T-helper 2 cell treated with Interferon-gamma antibody and Interleukin-4, amounts not matched to agents 5 μg/mL and 100 μg/mL, for 36 hours (primary cell): Measurements from ENCODE around the gene ADGRD1.

ENCODE experiments used
- DNase-seq: peaks from one replicate; pipeline ENCODE4 v3.0.0; 2021; ENCODE audit warnings: low spot score
- H3K27ac Mint-ChIP-seq: one replicate; pipeline ENCODE4 v1.8.0; 2021; ENCODE audit warnings: mild to moderate bottlenecking, mixed read lengths
- H3K27me3 Mint-ChIP-seq: one replicate; pipeline ENCODE4 v1.8.0; 2021; ENCODE audit warnings: low read depth, mixed read lengths
- H3K36me3 Mint-ChIP-seq: one replicate; pipeline ENCODE4 v1.8.0; 2021; ENCODE audit warnings: low read depth, mixed read lengths
- H3K4me1 Mint-ChIP-seq: one replicate; pipeline ENCODE4 v1.8.0; 2021; ENCODE audit warnings: low read depth, mixed read lengths
- H3K4me3 Mint-ChIP-seq: one replicate; pipeline ENCODE4 v1.8.0; 2022; ENCODE audit warnings: mild to moderate bottlenecking, moderate library complexity, mixed read lengths
- H3K9me3 Mint-ChIP-seq: one replicate; pipeline ENCODE4 v1.8.0; 2021; ENCODE audit warnings: mixed read lengths

ADGRD1 gene

GRCh38 chr12:131050463-131051154 lies 96.9 kb downstream of the ADGRD1 start:
- Mint-ChIP-seq H3K27me3 (peaks cover 8% of the 10 kb centered on the region), H3K4me3 (no peak overlapping the region), H3K9me3 (no peaks in the 10 kb centered on the region), H3K27ac (no peak overlapping the region), H3K36me3 (no peaks in the 10 kb centered on the region), H3K4me1 (peaks cover 4% of the 10 kb centered on the region)
- DNase-seq, result no peak

DNA sequence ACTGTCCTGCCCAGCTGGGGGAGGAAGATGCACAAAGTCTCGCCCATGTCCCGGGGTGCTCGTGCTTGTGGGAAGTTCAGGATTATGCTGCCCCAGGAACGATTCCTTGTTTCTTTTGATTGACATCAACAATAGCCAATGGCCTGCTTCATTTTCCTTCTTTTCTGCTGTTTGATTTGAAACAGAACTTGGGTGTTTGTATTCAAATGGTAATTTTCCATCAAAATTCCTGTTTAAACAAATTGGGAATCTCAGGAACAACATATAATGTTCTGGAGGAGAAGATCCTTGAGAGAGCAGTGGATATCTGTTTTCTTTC lies 97.4 kb downstream of the ADGRD1 start:
- Mint-ChIP-seq H3K27me3 (peaks cover 8% of the 10 kb centered on the region), H3K4me1 (peaks cover 4% of the 10 kb centered on the region), H3K36me3 (no peaks in the 10 kb centered on the region), H3K9me3 (no peaks in the 10 kb centered on the region), H3K27ac (no peak overlapping the region), H3K4me3 (no peak overlapping the region)
- no peak for DNase-seq

DNA sequence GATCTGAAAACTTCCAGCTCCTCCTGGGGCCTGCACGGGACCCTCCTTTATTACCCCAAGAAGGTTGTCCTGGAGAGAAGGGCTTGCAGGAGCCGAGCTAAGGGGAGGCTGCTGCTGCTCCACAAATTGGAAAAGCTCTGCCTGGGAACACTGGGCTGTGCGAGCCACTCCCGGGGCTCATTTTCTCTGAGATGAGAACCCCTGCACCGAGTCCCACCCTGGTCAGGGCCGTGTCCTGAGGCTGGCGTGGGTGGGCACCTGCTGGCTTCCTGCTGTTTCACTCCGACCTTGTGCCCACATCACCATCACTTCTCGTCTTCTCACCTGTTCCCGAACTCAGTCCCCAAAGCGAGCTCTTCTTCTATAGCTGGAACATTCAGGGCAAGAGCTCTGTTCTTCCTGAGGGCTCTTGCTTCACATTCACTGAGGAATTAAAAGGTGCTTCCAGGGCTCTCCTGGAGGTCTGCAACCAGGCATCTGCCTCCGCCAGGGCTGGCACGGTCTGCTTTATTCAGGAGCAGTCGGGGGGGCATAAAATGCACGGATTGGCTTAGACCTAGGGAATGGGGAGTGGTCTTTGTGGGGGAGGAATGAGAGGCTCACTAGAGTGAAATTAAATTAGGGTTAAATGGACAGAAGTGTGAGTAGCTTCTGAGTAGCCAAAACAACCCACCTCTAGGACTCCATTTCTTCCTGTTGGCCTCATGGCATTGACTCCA lies 98.5 kb downstream of the ADGRD1 start:
- Mint-ChIP-seq H3K27me3 (peaks cover 8% of the 10 kb centered on the region), H3K9me3 (no peaks in the 10 kb centered on the region), H3K4me1 (peaks cover 4% of the 10 kb centered on the region), H3K36me3 (no peaks in the 10 kb centered on the region), H3K4me3 (no peak overlapping the region), H3K27ac (no peak overlapping the region)
- no peak for DNase-seq

DNA sequence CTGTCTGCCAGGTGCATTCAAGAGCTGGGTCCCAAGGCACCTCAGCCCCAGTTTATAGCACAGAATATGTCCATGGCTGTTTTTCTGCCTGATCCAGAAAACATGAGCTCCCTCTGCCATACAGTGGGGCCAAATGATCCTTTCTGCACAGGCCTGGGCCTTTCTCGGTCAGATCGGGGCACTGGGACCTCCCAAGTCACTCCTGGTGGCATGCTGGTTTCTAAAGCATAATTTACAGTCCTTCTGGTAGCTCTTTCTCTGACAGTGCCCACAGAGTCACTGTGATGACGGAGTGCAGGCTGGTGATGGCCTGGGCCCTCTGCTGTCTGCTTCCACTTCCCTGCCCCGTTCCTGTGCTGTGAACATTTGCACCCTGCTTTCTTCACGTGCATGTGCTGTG lies 99.2 kb downstream of the ADGRD1 start:
- DNase-seq, result no peak
- Mint-ChIP-seq H3K36me3 (no peaks in the 10 kb centered on the region), H3K9me3 (no peaks in the 10 kb centered on the region), H3K4me3 (no peak overlapping the region), H3K4me1 (peaks cover 4% of the 10 kb centered on the region), H3K27ac (no peak overlapping the region), H3K27me3 (peaks cover 8% of the 10 kb centered on the region)

DNA sequence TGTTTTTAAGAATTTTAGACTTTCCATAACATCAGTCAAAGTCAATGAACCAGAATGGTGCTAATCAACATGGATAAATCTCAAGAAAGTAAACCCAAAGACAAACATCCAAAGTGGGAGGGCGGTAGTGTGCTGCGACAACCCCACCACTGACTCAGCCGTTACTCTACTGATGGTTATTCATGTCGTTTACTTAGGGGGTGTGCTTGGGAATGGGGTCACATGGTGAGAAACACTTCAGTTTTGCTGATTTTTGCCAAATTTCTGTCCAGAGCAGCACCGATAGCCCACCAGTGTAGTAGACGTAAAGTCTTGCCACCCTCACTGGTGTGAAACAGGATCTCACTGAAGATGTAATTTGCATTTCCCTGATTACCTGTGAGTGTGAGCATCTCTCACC lies 99.9 kb downstream of the ADGRD1 start:
- no peak overlapping the region for H3K27ac Mint-ChIP-seq
- peaks cover 8% of the 10 kb centered on the region for H3K27me3 Mint-ChIP-seq
- H3K4me1 Mint-ChIP-seq, result peaks cover 4% of the 10 kb centered on the region
- H3K36me3 Mint-ChIP-seq, result no peaks in the 10 kb centered on the region
- no peaks in the 10 kb centered on the region for H3K9me3 Mint-ChIP-seq
- H3K4me3 Mint-ChIP-seq, result no peak overlapping the region
- DNase-seq, result no peak

DNA sequence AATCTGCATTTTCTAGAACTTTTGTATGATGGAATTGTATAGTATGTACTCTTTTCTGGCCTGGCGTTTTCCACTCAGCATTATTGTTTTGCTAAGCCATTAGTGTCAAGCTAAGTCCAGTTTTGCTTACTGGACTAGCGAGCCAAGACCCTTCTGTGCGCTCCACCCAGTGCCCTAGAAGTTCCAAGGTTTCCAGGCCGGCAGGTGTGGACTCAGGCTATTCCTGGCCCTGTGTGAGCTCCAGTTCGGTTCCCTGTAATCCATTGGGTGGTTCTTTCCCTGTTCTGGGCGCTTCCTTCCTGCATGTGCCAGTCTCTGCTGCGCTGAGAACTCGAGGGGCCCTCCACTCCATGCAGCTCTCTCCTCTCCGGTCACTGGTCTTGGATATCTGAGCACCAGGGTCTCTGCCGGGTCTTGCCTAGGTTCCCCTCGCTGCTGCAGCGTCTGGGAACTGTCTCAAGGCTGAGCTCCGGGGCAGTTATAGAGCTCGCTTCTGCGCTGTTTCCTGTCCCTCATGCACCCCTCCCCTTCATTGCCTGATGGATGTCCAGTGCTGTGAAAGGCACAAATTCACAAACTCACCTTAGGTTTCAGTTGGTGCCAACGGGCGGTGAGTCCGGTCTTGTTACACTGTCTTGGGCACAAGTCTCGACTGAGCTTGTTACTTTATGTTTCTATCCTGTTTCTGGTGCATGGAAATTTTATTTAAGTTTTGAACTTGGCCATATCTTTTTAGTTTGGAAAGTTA lies 100.8 kb downstream of the ADGRD1 start:
- no peak overlapping the region for H3K27ac Mint-ChIP-seq

GRCh38 chr12:131055093-131055465 lies 101.4 kb downstream of the ADGRD1 start:
- H3K9me3 Mint-ChIP-seq, result no peaks in the 10 kb centered on the region
- DNase-seq, result no peak
- no peak overlapping the region for H3K27ac Mint-ChIP-seq
- H3K36me3 Mint-ChIP-seq, result no peaks in the 10 kb centered on the region
- peaks cover 4% of the 10 kb centered on the region for H3K4me1 Mint-ChIP-seq
- peaks cover 8% of the 10 kb centered on the region for H3K27me3 Mint-ChIP-seq
- no peak overlapping the region for H3K4me3 Mint-ChIP-seq

More for the DNA sequence above, 100.8 kb downstream of the ADGRD1 start:
- no peak for DNase-seq
- H3K27me3 Mint-ChIP-seq, result peaks cover 8% of the 10 kb centered on the region
- no peak overlapping the region for H3K4me3 Mint-ChIP-seq
- no peaks in the 10 kb centered on the region for H3K9me3 Mint-ChIP-seq
- peaks cover 4% of the 10 kb centered on the region for H3K4me1 Mint-ChIP-seq
- no peaks in the 10 kb centered on the region for H3K36me3 Mint-ChIP-seq

DNA sequence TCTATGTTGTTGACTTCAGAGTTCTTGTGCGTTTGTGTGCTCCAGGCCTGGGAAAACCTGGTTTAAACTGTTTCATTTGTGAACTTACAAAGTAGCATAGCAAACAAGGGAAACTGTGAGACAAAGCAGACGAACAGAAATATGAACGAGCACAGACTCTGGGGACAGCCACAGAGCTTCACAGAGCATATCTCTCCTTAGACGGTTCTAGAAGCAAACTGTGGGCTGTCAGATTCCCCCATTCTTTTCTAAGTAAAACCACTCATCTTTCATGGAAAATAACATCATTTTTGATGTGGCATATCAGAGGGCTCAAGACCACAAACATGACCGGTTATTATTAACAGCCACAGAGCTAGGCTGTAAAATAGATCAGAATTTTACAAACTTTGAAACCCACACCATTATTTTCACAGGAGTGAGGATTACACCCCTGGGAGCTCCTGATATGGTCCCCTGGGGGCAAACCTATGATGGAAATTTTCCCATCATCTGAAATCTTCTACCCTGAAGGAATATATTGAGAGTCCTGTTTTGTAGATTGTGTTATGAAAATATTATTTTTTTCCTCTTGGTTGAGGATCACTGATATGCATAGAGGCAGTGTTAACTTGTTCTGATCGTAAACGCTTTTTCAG lies 102.0 kb downstream of the ADGRD1 start:
- no peak for DNase-seq
- Mint-ChIP-seq H3K36me3 (no peaks in the 10 kb centered on the region), H3K9me3 (no peaks in the 10 kb centered on the region), H3K27me3 (peaks cover 8% of the 10 kb centered on the region), H3K4me1 (peaks cover 4% of the 10 kb centered on the region), H3K4me3 (no peak overlapping the region), H3K27ac (no peak overlapping the region)

DNA sequence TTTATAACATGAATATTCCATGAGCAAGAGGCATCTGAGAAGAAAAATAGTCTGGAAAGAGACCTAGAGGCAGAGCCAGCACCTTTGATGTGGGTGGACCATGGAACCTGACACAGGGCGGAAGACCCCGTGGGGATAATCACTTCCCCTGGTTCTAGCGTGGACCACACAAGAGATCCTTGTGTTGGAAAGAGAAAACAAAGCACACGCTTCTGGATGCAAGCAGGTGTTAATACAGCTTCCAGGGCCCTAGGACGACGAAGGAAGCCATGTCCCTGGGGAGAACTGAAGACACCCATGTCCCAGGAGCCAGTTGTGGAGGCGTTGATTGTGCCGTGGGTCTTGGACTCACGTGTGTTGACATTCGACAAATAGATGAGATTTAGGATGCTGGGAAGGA lies 102.9 kb downstream of the ADGRD1 start:
- Mint-ChIP-seq H3K36me3 (no peaks in the 10 kb centered on the region), H3K9me3 (no peaks in the 10 kb centered on the region), H3K4me3 (no peak overlapping the region), H3K4me1 (peaks cover 4% of the 10 kb centered on the region), H3K27me3 (peaks cover 8% of the 10 kb centered on the region), H3K27ac (no peak overlapping the region)
- DNase-seq, result no peak

GRCh38 chr12:131057211-131057721 lies 103.6 kb downstream of the ADGRD1 start:
- DNase-seq, result no peak
- no peak overlapping the region for H3K27ac Mint-ChIP-seq
- peaks cover 4% of the 10 kb centered on the region for H3K4me1 Mint-ChIP-seq
- no peaks in the 10 kb centered on the region for H3K36me3 Mint-ChIP-seq
- no peak overlapping the region for H3K4me3 Mint-ChIP-seq
- H3K9me3 Mint-ChIP-seq, result no peaks in the 10 kb centered on the region
- H3K27me3 Mint-ChIP-seq, result peaks cover 8% of the 10 kb centered on the region

DNA sequence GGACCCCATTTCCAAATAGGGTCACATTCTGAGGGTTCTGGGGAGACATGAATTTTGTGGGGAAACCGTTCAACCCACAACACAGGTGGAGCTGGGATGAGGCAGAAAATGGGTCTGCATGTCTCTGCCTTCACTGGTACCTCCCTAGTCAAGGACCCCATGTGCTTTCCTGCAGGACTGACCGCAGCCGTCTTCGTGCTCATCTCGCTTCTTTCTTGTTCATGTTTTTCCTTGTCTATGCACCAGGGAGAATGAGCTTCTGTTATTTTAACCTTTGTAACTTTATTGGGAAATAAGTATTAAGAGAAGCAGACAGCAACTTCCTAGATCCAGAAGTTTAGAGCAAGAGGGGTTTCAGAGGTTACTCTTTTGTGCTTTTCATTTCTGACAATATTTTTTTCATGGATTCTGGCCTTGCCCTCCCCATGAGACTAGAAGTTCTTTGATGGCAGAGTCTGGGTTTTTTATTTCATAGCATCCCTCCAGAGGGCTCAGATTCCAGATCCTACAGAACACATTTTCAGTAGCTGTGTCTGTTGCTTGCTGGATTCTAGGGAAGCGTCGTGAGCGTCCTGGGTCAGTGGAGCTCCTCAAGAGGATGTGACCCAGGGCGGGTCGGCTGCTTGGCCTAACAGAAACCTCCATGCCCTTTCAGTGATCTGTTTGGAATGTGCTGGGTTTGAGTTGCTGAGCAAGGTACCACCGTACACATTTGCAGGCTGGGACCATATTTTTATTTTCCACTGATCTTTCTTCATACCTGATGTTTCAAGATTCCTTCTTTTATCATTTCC lies 104.2 kb downstream of the ADGRD1 start:
- Mint-ChIP-seq H3K4me1 (peaks cover 4% of the 10 kb centered on the region), H3K27me3 (peaks cover 8% of the 10 kb centered on the region), H3K36me3 (no peaks in the 10 kb centered on the region), H3K27ac (no peak overlapping the region), H3K9me3 (no peaks in the 10 kb centered on the region), H3K4me3 (no peak overlapping the region)
- DNase-seq, result no peak

DNA sequence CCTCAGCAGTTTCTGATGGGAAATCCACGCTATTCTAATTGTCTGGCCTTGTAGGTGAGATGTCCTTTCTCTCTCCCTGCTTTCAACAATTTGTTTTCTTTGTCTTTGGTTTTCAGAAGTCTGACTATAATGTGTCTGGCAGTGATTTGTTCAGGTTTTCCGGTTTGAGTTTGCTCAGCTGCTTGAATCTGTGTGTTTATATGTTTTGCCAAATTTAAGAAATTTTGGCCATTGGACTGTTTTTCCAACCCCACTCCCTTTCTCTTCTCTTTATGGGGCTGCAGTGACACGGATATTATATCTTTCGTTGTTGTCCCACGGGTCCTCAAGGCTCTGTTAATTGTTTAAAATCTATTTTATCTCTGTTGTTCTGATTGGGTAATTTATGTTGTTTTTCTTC lies 105.0 kb downstream of the ADGRD1 start:
- no peak for DNase-seq
- Mint-ChIP-seq H3K27ac (no peak overlapping the region), H3K36me3 (no peaks in the 10 kb centered on the region), H3K4me3 (no peak overlapping the region), H3K4me1 (peaks cover 4% of the 10 kb centered on the region), H3K9me3 (no peaks in the 10 kb centered on the region), H3K27me3 (peaks cover 8% of the 10 kb centered on the region)

- no peak overlapping the region for H3K27ac Mint-ChIP-seq
- peaks cover 4% of the 10 kb centered on the region for H3K4me1 Mint-ChIP-seq
- peaks cover 4% of the 10 kb centered on the region for H3K27me3 Mint-ChIP-seq
- H3K9me3 Mint-ChIP-seq, result no peaks in the 10 kb centered on the region
- H3K36me3 Mint-ChIP-seq, result no peaks in the 10 kb centered on the region
- DNase-seq, result no peak
- H3K4me3 Mint-ChIP-seq, result no peak overlapping the region
These were observed 106.5 kb downstream of the ADGRD1 start for GRCh38 chr12:131060011-131060703.
